ENCODE data around the gene NOD2. TPM values are rescaled to one million over a fixed set of nuclear protein-coding genes. Genes with fewer than 3 reads are reported as not detected.

Gene NOD2
- total RNA-seq, 2 experiments from 2014 or later: 20.8 to 24.1 TPM

- Mint-ChIP-seq H3K4me3 (peak overlapping the region; percentile 62), H3K27me3 (no peaks in the 10 kb centered on the region), H3K36me3 (ENCODE audit: low read depth) (peaks cover 16% of the 10 kb centered on the region), H3K27ac (peak overlapping the region; percentile 83), H3K4me1 (peaks cover 72% of the 10 kb centered on the region), H3K9me3 (no peaks in the 10 kb centered on the region)
- ChIA-PET CTCF (interaction anchor here (0.6 to 14.5 kb wide), 4 partner anchors 8 to 123 kb away, joined by 3 to 266 read pairs (median 4); no protein-coding TSS in a partner anchor), POLR2A (interaction anchor here (0.8 to 11.4 kb wide), 9 partner anchors 11 to 411 kb away, joined by 3 to 164 read pairs (median 4); partner anchors contain the start of gene CYLD)
- peak; percentile 83 for DNase-seq
Measured at GRCh38 chr16:50683689-50684374, 9.6 kb upstream of the NOD2 start.

GRCh38 chr16:50684823-50685461 lies 8.5 kb upstream of the NOD2 start:
- H3K4me1 Mint-ChIP-seq: peaks cover 66% of the 10 kb centered on the region
- peak overlapping the region; percentile 83 for H3K27ac Mint-ChIP-seq
- H3K36me3 Mint-ChIP-seq (ENCODE audit: low read depth): peaks cover 5% of the 10 kb centered on the region
- peaks cover 3% of the 10 kb centered on the region for H3K27me3 Mint-ChIP-seq
- ChIA-PET CTCF (interaction anchor here (0.7 to 14.5 kb wide), 8 partner anchors 8 to 61 kb away, joined by 3 to 266 read pairs (median 4); partner anchors contain the start of gene CYLD), POLR2A (interaction anchor here (0.7 to 11.4 kb wide), 12 partner anchors 10 to 412 kb away, joined by 3 to 164 read pairs (median 4); partner anchors contain the start of gene CYLD)
- no peaks in the 10 kb centered on the region for H3K9me3 Mint-ChIP-seq
- DNase-seq: peak; percentile 54
- H3K4me3 Mint-ChIP-seq: peak overlapping the region; percentile 56

DNA sequence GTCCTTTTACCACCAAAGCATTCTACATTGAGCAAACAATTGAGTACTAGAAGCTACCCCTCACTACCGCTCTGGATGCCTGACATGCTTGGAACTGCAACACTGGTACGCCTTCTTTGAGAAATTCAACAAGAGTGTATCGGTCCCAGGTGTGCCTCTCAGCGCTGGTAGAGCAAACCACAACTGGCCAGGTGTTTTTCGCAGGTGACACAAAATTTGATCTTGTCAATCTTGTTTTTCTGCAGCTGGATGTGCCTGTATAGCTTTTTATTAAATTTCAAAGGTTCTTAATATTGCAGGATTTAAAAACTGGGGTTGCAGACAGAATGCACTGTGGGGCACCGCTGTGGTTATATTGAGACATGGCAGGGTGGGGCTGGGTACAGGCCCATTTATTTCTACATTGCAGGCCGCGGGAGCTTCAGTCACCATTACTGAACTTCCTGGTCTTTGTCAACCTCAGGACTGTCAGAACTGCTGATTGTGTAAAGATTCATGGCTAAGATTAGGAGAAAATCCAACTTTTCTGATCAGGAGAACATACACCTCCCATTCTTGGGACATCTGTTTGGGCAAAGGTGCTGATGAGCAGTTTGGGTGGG lies 7.8 kb upstream of the NOD2 start:
- CTCF ChIA-PET: interaction anchor here (0.7 to 14.5 kb wide), 8 partner anchors 8 to 61 kb away, joined by 3 to 266 read pairs (median 4); partner anchors contain the start of gene CYLD
- DNase-seq: no peak
- peak overlapping the region; percentile 56 for H3K4me3 Mint-ChIP-seq
- H3K27me3 Mint-ChIP-seq: peaks cover 3% of the 10 kb centered on the region
- no peaks in the 10 kb centered on the region for H3K9me3 Mint-ChIP-seq
- H3K36me3 Mint-ChIP-seq (ENCODE audit: low read depth): no peaks in the 10 kb centered on the region
- POLR2A ChIA-PET: interaction anchor here (0.7 to 11.4 kb wide), 12 partner anchors 10 to 95 kb away, joined by 3 to 164 read pairs (median 4); partner anchors contain the start of gene CYLD
- H3K4me1 Mint-ChIP-seq: peaks cover 61% of the 10 kb centered on the region
- peak overlapping the region; percentile 83 for H3K27ac Mint-ChIP-seq

DNA sequence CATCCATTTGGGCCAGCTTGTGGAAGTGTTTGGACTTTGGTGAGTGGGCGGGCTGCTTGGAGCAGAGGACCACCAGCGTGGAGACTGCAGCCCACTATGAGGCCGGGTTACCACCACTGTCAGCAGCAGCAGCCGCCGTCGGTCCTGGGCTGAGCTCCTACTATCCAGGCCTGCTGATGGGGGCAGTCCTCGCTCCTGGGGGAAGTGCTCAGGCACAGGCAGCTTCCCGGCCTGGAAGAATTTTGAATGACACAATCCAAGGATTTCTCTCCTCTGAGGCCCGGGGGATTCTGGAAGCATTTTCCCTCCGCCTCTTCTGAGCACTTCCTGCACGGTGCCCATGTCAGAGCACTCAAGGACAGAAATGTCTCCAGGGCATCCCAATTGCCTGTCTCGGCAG lies 5.3 kb upstream of the NOD2 start:
- H3K36me3 Mint-ChIP-seq (ENCODE audit: low read depth): peaks cover 2% of the 10 kb centered on the region
- peaks cover 7% of the 10 kb centered on the region for H3K27me3 Mint-ChIP-seq
- H3K27ac Mint-ChIP-seq: no peak overlapping the region
- no peak for DNase-seq
- no peaks in the 10 kb centered on the region for H3K9me3 Mint-ChIP-seq
- no peak overlapping the region for H3K4me3 Mint-ChIP-seq
- ChIA-PET POLR2A (interaction anchor here (5.7 to 9.1 kb wide), 2 partner anchors 9 to 57 kb away, joined by 53 to 164 read pairs; no protein-coding TSS in a partner anchor), CTCF (interaction anchor here (1.2 kb wide), 1 partner anchor 9 kb away, joined by 5 read pairs; no protein-coding TSS in a partner anchor)
- peaks cover 51% of the 10 kb centered on the region for H3K4me1 Mint-ChIP-seq

DNA sequence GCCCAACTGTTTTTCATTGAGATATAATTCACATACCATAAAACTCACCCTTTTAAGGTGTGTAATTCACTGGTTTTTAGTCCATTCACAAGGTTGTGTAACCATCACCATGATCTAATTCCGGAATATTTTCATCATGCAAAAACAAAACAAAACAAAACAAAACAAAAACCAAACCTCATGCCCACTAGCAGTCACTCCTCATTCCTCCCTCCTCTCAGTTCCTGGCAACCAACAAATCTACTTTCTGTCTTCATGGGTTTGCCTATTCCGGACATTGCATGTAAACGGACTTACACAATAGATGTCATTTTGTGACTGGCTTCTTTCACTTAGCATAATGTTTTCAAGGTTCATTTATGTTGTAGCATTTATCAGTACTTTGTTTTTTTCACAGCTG lies 4.5 kb upstream of the NOD2 start:
- no peak overlapping the region for H3K27ac Mint-ChIP-seq
- CTCF ChIA-PET: no interaction called here
- POLR2A ChIA-PET: no interaction called here

DNA sequence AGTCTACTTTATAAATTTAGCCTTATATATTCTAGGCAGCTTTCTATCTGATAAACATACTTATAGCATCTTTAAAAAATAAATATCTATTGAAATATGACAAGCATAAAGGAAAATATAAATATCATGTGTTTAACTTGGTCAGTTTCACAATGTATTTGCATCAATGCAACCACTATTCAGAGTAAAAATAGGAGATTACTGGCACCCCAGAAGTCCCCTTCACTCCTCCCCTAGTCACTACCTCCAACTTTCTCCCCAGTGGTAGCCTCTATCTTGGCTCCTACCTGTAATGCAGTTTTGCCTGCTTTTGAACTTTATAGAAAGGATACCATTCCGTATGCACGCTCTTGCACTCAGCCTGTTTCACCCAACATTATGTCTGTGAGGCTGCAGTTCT lies 3.2 kb upstream of the NOD2 start:
- no peak overlapping the region for H3K4me3 Mint-ChIP-seq
- H3K36me3 Mint-ChIP-seq (ENCODE audit: low read depth): peaks cover 12% of the 10 kb centered on the region
- POLR2A ChIA-PET: interaction anchor here (1.4 kb wide), 1 partner anchor 9 kb away, joined by 4 read pairs; the partner anchor contains the start of gene SNX20
- CTCF ChIA-PET: interaction anchor here (1.4 kb wide), 1 partner anchor 23 kb away, joined by 4 read pairs; no protein-coding TSS in a partner anchor
- DNase-seq: no peak
- H3K27ac Mint-ChIP-seq: no peak overlapping the region
- no peaks in the 10 kb centered on the region for H3K9me3 Mint-ChIP-seq
- peaks cover 45% of the 10 kb centered on the region for H3K4me1 Mint-ChIP-seq
- H3K27me3 Mint-ChIP-seq: peaks cover 7% of the 10 kb centered on the region

More for the DNA sequence above, 4.5 kb upstream of the NOD2 start:
- peaks cover 45% of the 10 kb centered on the region for H3K4me1 Mint-ChIP-seq
- H3K27me3 Mint-ChIP-seq: peaks cover 7% of the 10 kb centered on the region
- no peak for DNase-seq
- H3K36me3 Mint-ChIP-seq (ENCODE audit: low read depth): peaks cover 2% of the 10 kb centered on the region
- no peak overlapping the region for H3K4me3 Mint-ChIP-seq
- no peaks in the 10 kb centered on the region for H3K9me3 Mint-ChIP-seq

DNA sequence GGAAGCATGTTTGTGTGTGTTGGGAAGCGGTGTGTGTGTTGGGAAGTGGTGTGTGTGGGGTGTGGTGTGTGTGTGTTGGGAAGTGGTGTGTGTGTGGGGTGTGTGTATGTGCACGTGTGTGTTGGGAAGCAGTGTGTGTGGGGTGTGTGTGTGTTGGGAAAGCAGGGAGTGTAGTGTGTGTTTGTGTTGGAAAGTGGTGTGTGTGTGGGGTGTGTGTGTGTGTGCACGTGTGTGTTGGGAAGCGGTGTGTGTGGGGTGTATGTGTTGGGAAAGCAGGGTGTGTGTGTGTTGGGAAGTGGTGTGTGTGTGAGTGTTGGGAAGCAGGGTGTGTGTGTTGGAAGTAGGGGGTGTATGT lies 785 bp upstream of the NOD2 start:
- H3K4me1 Mint-ChIP-seq: peaks cover 54% of the 10 kb centered on the region
- DNase-seq: no peak
- ChIA-PET CTCF (no interaction called here), POLR2A (no interaction called here)
- peaks cover 7% of the 10 kb centered on the region for H3K27me3 Mint-ChIP-seq
- peaks cover 18% of the 10 kb centered on the region for H3K36me3 Mint-ChIP-seq (ENCODE audit: low read depth)
- no peaks in the 10 kb centered on the region for H3K9me3 Mint-ChIP-seq
- peak overlapping the region; percentile 8 for H3K27ac Mint-ChIP-seq
- H3K4me3 Mint-ChIP-seq: peak overlapping the region; percentile 68

GRCh38 chr16:50694206-50694605 lies 800 bp downstream of the NOD2 start:
- no peaks in the 10 kb centered on the region for H3K9me3 Mint-ChIP-seq
- H3K27me3 Mint-ChIP-seq: peaks cover 4% of the 10 kb centered on the region
- H3K36me3 Mint-ChIP-seq (ENCODE audit: low read depth): peaks cover 27% of the 10 kb centered on the region
- CTCF ChIA-PET: interaction anchor here (0.9 to 1.1 kb wide), 2 partner anchors 9 to 13 kb away, joined by 3 to 4 read pairs; partner anchors contain the start of gene SNX20
- peaks cover 64% of the 10 kb centered on the region for H3K4me1 Mint-ChIP-seq
- POLR2A ChIA-PET: interaction anchor here (1.4 to 8.1 kb wide), 3 partner anchors 9 to 50 kb away, joined by 5 to 164 read pairs (median 93); partner anchors contain the start of genes CYLD and SNX20
- DNase-seq: no peak
- peak overlapping the region; percentile 87 for H3K4me3 Mint-ChIP-seq
- H3K27ac Mint-ChIP-seq: peak overlapping the region; percentile 65

GRCh38 chr16:50695017-50696000 lies 1.9 kb downstream of the NOD2 start:
- Mint-ChIP-seq H3K36me3 (ENCODE audit: low read depth) (peaks cover 35% of the 10 kb centered on the region), H3K27me3 (peaks cover 4% of the 10 kb centered on the region), H3K4me1 (peaks cover 75% of the 10 kb centered on the region), H3K9me3 (no peaks in the 10 kb centered on the region), H3K27ac (peak overlapping the region; percentile 81), H3K4me3 (peak overlapping the region; percentile 87)
- ChIA-PET POLR2A (interaction anchor here (1.4 to 8.1 kb wide), 3 partner anchors 8 to 49 kb away, joined by 5 to 164 read pairs (median 93); partner anchors contain the start of genes CYLD and SNX20), CTCF (interaction anchor here (0.6 to 1.5 kb wide), 8 partner anchors 10 to 111 kb away, joined by 3 to 5 read pairs (median 4); partner anchors contain the start of gene SNX20)
- no peak for DNase-seq

DNA sequence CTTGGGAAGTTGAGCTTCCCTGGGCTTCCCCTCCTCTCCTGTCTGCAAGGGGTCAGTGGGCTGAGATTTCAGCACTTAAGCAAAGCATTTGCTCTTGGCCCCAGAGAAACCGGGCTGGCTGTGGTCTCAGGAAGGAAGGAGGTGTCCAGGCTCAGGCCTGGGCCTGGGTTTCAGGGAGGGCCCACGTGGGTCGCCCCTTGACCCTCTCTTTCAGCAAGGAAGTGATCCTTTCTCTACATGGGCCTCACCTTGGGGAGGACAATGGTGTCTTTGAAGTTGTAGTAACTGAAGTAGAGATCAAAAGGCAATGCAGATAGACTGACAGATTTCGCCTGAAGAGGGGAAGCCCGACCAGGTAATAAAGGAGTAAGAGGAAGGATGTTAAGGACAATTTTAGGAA lies 2.7 kb downstream of the NOD2 start:
- ChIA-PET CTCF (interaction anchor here (0.7 to 1.5 kb wide), 10 partner anchors 9 to 110 kb away, joined by 3 to 7 read pairs (median 4); partner anchors contain the start of gene SNX20), POLR2A (interaction anchor here (1.0 to 8.1 kb wide), 5 partner anchors 12 to 68 kb away, joined by 3 to 164 read pairs (median 33); partner anchors contain the start of genes CYLD and SNX20)
- Mint-ChIP-seq H3K27ac (peak overlapping the region; percentile 81), H3K4me1 (peaks cover 82% of the 10 kb centered on the region), H3K27me3 (peaks cover 3% of the 10 kb centered on the region), H3K9me3 (peaks cover 1% of the 10 kb centered on the region), H3K4me3 (peak overlapping the region; percentile 87), H3K36me3 (ENCODE audit: low read depth) (peaks cover 44% of the 10 kb centered on the region)
- DNase-seq: no peak

- H3K27me3 Mint-ChIP-seq: peaks cover 3% of the 10 kb centered on the region
- peaks cover 50% of the 10 kb centered on the region for H3K36me3 Mint-ChIP-seq (ENCODE audit: low read depth)
- H3K27ac Mint-ChIP-seq: peak overlapping the region; percentile 81
- POLR2A ChIA-PET: interaction anchor here (1.0 to 8.1 kb wide), 5 partner anchors 13 to 67 kb away, joined by 3 to 164 read pairs (median 33); partner anchors contain the start of genes CYLD and SNX20
- H3K9me3 Mint-ChIP-seq: peaks cover 4% of the 10 kb centered on the region
- CTCF ChIA-PET: interaction anchor here (0.7 to 2.0 kb wide), 12 partner anchors 9 to 110 kb away, joined by 3 to 7 read pairs (median 4); partner anchors contain the start of gene SNX20
- DNase-seq: peak; percentile 84
- peak overlapping the region; percentile 87 for H3K4me3 Mint-ChIP-seq
- peaks cover 84% of the 10 kb centered on the region for H3K4me1 Mint-ChIP-seq
Measured at GRCh38 chr16:50696575-50697420, 3.4 kb downstream of the NOD2 start.

Data from activated CD4-positive, alpha-beta memory T cell treated with anti-CD3 and anti-CD28 coated beads, Interleukin-2, amount 10 ng/mL, durations not matched to agents 7 days and 5 days (primary cell).